ENCODE data around the gene VEZF1. TPM values are rescaled to one million over a fixed set of nuclear protein-coding genes. Genes with fewer than 3 reads are reported as not detected.
A peak's percentile ranks its signal among the peaks of the same experiment; 100 is the strongest.

The VEZF1 gene
- total RNA-seq, 8 experiments from 2014 or later = 14.0 to 87.6 (median 43.0) TPM

GRCh38 chr17:57941384-57942370 is 46.4 kb downstream of the VEZF1 start:
- in situ Hi-C loops (cut with MboI; ENCODE audit: low pct_unique_long_range_greater_than_20kb in 2 of 9, low sequenced_read_pairs in 9 of 9, unreplicated experiment in 9 of 9) = no loop called here
- ATAC-seq (replicated peaks in 6 of 8) = no peak
- peaks cover 57 to 84% of the 10 kb centered on the region in 2 donors for H3K4me1 ChIP-seq (replicated peaks in 1 of 2)

GRCh38 chr17:57940653-57941329 is 47.3 kb downstream of the VEZF1 start:
- H3K4me3 ChIP-seq = no peak overlapping the region
- WGBS, 10 experiments = 40 to 100% (median 43%) methylated on average over 1 to 2 of the region's 5 CpGs; no CpG with 5 or more reads in 5 of the 10 experiments
- ATAC-seq (replicated peaks in 6 of 8) = no peak
- in situ Hi-C loops (cut with MboI; ENCODE audit: low pct_unique_long_range_greater_than_20kb in 2 of 9, low sequenced_read_pairs in 9 of 9, unreplicated experiment in 9 of 9) = no loop called here
- peaks cover 61 to 84% of the 10 kb centered on the region in 2 donors for H3K4me1 ChIP-seq (replicated peaks in 1 of 2)
- no peak overlapping the region for H3K27ac ChIP-seq

More at GRCh38 chr17:57941384-57942370, 46.4 kb downstream of the VEZF1 start:
- WGBS, 10 experiments = 39 to 100% (median 80%) methylated on average over 1 to 6 of the region's 10 CpGs; no CpG with 5 or more reads in 1 of the 10 experiments
- no peak overlapping the region for H3K27ac ChIP-seq
- no peak overlapping the region for H3K4me3 ChIP-seq

GRCh38 chr17:57940231-57940630 is 47.8 kb downstream of the VEZF1 start:
- peak in 1 of 8 experiments; percentile 1 for ATAC-seq (replicated peaks in 6 of 8)
- in situ Hi-C loops (cut with MboI; ENCODE audit: low pct_unique_long_range_greater_than_20kb in 2 of 9, low sequenced_read_pairs in 9 of 9, unreplicated experiment in 9 of 9) = no loop called here
- Histone ChIP-seq H3K4me1 (replicated peaks in 1 of 2) (peaks cover 61 to 80% of the 10 kb centered on the region in 2 donors), H3K27ac (no peak overlapping the region), H3K4me3 (no peak overlapping the region)
- 20 to 80% (median 69%) methylated on average over 1 to 4 of the region's 5 CpGs; no CpG with 5 or more reads in 2 of the 10 experiments for WGBS, 10 experiments

- Histone ChIP-seq H3K4me1 (replicated peaks in 1 of 2) (peaks cover 61 to 79% of the 10 kb centered on the region in 2 donors), H3K4me3 (no peak overlapping the region), H3K27ac (no peak overlapping the region)
- no peak for ATAC-seq (replicated peaks in 6 of 8)
- 33 to 100% (median 75%) methylated on average over 1 to 5 of the region's 7 CpGs; no CpG with 5 or more reads in 4 of the 10 experiments for WGBS, 10 experiments
- in situ Hi-C loops (cut with MboI; ENCODE audit: low pct_unique_long_range_greater_than_20kb in 2 of 9, low sequenced_read_pairs in 9 of 9, unreplicated experiment in 9 of 9) = no loop called here
Measured at GRCh38 chr17:57939797-57940196, 48.3 kb downstream of the VEZF1 start.

GRCh38 chr17:57938061-57938502 is 50.0 kb downstream of the VEZF1 start:
- ATAC-seq (replicated peaks in 6 of 8) = no peak
- in situ Hi-C loops (cut with MboI; ENCODE audit: low pct_unique_long_range_greater_than_20kb in 2 of 9, low sequenced_read_pairs in 9 of 9, unreplicated experiment in 9 of 9) = no loop called here
- 40 to 80% (median 64%) methylated on average over 1 to 7 of the region's 7 CpGs; no CpG with 5 or more reads in 1 of the 10 experiments for WGBS, 10 experiments
- no peak overlapping the region for H3K4me3 ChIP-seq
- peaks cover 57 to 75% of the 10 kb centered on the region in 2 donors for H3K4me1 ChIP-seq (replicated peaks in 1 of 2)
- H3K27ac ChIP-seq = peak overlapping the region in 1 of 2 donors; percentile 95

- H3K27ac ChIP-seq = peak overlapping the region in 1 of 2 donors; percentile 95
- WGBS, 10 experiments = 100% methylated on average over 1 to 2 of the region's 2 CpGs; no CpG with 5 or more reads in 2 of the 10 experiments
- no peak for ATAC-seq (replicated peaks in 6 of 8)
- H3K4me1 ChIP-seq (replicated peaks in 1 of 2) = peaks cover 58 to 79% of the 10 kb centered on the region in 2 donors
- in situ Hi-C loops (cut with MboI; ENCODE audit: low pct_unique_long_range_greater_than_20kb in 2 of 9, low sequenced_read_pairs in 9 of 9, unreplicated experiment in 9 of 9) = no loop called here
- H3K4me3 ChIP-seq = no peak overlapping the region
Measured at GRCh38 chr17:57937492-57937891, 50.6 kb downstream of the VEZF1 start.

- Histone ChIP-seq H3K4me1 (replicated peaks in 1 of 2) (peaks cover 50 to 74% of the 10 kb centered on the region in 2 donors), H3K4me3 (peak overlapping the region in 3 of 5 donors; percentile 4 to 13 (median 10)), H3K27ac (peak overlapping the region; percentile 87 to 95)
- in situ Hi-C loops (cut with MboI; ENCODE audit: low pct_unique_long_range_greater_than_20kb in 2 of 9, low sequenced_read_pairs in 9 of 9, unreplicated experiment in 9 of 9) = no loop called here
- 0 to 80% (median 28%) methylated on average over 1 to 4 of the region's 11 CpGs; no CpG with 5 or more reads in 3 of the 10 experiments for WGBS, 10 experiments
- ATAC-seq (replicated peaks in 6 of 8) = peak; percentile 55 to 74 (median 68)
Measured at GRCh38 chr17:57935833-57936807, 51.9 kb downstream of the VEZF1 start.

- ATAC-seq (replicated peaks in 6 of 8) = no peak
- peaks cover 42 to 69% of the 10 kb centered on the region in 2 donors for H3K4me1 ChIP-seq (replicated peaks in 1 of 2)
- H3K27ac ChIP-seq = no peak overlapping the region
- in situ Hi-C loops (cut with MboI; ENCODE audit: low pct_unique_long_range_greater_than_20kb in 2 of 9, low sequenced_read_pairs in 9 of 9, unreplicated experiment in 9 of 9) = no loop called here
- 45 to 80% (median 62%) methylated on average over 1 to 7 of the region's 12 CpGs; no CpG with 5 or more reads in 2 of the 10 experiments for WGBS, 10 experiments
- no peak overlapping the region for H3K4me3 ChIP-seq
Measured at GRCh38 chr17:57931488-57932137, 56.4 kb downstream of the VEZF1 start.

- in situ Hi-C loops (cut with MboI; ENCODE audit: low pct_unique_long_range_greater_than_20kb in 2 of 9, low sequenced_read_pairs in 9 of 9, unreplicated experiment in 9 of 9) = no loop called here
- peaks cover 35 to 68% of the 10 kb centered on the region in 2 donors for H3K4me1 ChIP-seq (replicated peaks in 1 of 2)
- no peak for ATAC-seq (replicated peaks in 6 of 8)
- 67 to 100% (median 100%) methylated on average over 1 to 4 of the region's 5 CpGs; no CpG with 5 or more reads in 3 of the 10 experiments for WGBS, 10 experiments
- no peak overlapping the region for H3K4me3 ChIP-seq
- no peak overlapping the region for H3K27ac ChIP-seq
Measured at GRCh38 chr17:57930239-57930638, 57.8 kb downstream of the VEZF1 start.

- 60 to 100% (median 90%) methylated on average over 1 to 3 of the region's 4 CpGs; no CpG with 5 or more reads in 4 of the 10 experiments for WGBS, 10 experiments
- no peak for ATAC-seq (replicated peaks in 6 of 8)
- Histone ChIP-seq H3K4me3 (no peak overlapping the region), H3K4me1 (replicated peaks in 1 of 2) (peaks cover 29 to 63% of the 10 kb centered on the region in 2 donors), H3K27ac (no peak overlapping the region)
- in situ Hi-C loops (cut with MboI; ENCODE audit: low pct_unique_long_range_greater_than_20kb in 2 of 9, low sequenced_read_pairs in 9 of 9, unreplicated experiment in 9 of 9) = no loop called here
Measured at GRCh38 chr17:57929386-57929785, 58.7 kb downstream of the VEZF1 start.

GRCh38 chr17:57928928-57929327 is 59.1 kb downstream of the VEZF1 start:
- in situ Hi-C loops (cut with MboI; ENCODE audit: low pct_unique_long_range_greater_than_20kb in 2 of 9, low sequenced_read_pairs in 9 of 9, unreplicated experiment in 9 of 9) = no loop called here
- Histone ChIP-seq H3K4me1 (replicated peaks in 1 of 2) (peaks cover 29 to 63% of the 10 kb centered on the region in 2 donors), H3K27ac (no peak overlapping the region), H3K4me3 (no peak overlapping the region)
- WGBS, 10 experiments = 64 to 100% (median 81%) methylated on average over 1 to 4 of the region's 5 CpGs; no CpG with 5 or more reads in 1 of the 10 experiments
- ATAC-seq (replicated peaks in 6 of 8) = no peak

All from motor neuron (in vitro differentiated cells).